Kidney glomerular epithelial cell (primary cell): ENCODE data around the gene ATXN10.
A peak's percentile ranks its signal among the peaks of the same experiment; 100 is the strongest.
"Not testable (repeated sequence)": the region's sequence is repeated elsewhere in the genome, so short reads cannot be mapped to it uniquely, and the experiment has no call there.

Experiments used
- DNase-seq: peaks from one replicate; lab custom pipeline; 2025; lab: John Stamatoyannopoulos, UW

ATXN10 gene

GRCh38 chr22:45671783-45672563 lies at the start of gene ATXN10:
Gene ATXN10 (plus strand): TSS chr22:45671834. CDS start chr22:45672064, 230 bp downstream.
- peak; percentile 53 for DNase-seq

- DNase-seq = no peak
Measured at GRCh38 chr22:45621836-45622600, 49.6 kb upstream of the ATXN10 start.

DNA sequence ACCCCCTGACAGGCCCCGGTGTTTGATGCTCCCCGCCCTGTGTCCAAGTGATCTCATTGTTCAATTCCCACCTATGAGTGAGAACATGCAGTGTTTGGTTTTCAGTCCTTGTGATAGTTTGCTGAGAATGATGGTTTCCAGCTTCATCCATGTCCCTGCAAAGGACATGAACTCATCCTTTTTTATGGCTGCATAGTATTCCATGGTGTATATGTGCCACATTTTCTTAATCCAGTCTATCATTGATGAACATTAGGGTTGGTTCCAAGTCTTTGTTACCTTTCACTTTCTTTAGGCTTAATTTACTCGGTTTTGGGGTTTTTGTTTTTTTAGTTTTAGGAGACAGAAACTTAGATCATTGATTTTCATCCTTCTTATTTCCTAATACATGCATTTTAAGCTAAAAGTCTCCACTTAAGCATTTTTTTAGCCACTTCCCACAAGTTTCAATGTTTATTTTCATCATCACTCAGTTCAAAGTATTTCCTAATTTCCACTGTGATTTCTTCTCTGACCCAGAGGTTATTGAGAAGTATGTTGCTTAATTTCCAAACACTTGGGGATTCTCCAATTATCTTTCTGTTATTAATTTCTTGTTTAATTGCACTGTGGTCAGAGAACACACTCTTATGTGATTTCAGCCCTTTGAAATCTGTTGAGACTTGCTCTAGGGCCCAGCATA lies 48.0 kb upstream of the ATXN10 start:
- not testable (repeated sequence) for DNase-seq

GRCh38 chr22:45626198-45626651 lies 45.4 kb upstream of the ATXN10 start:
- DNase-seq = peak; percentile 27

DNA sequence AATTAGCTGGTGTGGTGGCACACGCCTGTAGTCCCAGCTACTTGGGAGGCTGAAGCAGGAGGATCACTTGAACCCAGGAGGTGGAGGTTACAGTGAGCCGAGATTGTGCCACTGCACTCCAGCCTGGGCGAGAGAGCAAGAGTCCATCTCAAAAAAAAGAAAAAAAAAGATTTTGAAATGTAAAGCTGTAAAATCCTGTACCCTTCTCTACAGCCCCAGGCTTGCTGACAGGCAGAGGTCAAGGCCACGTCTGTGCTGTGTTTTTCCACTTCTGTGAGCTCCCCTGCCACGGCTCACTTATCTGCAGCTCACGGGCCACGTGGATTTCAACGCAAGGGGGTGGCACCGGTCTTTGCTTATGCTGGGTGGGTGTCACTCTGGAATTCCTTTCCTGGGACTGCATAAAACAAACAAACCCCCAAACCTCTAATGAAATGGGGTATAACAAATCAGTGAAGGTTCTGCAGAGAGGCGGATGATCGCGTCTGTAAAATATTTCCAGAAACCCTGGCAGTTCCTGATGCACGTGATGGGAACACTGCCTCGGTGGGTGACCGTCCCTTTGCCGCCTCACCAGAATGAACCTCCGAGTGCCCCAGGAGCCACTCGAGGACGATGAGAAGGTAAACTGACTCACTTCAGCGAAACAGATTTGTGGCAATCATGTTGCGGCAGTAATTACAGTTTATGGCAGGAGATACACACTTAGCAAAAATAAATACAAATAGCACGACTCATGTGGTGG lies 44.0 kb upstream of the ATXN10 start:
- no peak for DNase-seq

DNA sequence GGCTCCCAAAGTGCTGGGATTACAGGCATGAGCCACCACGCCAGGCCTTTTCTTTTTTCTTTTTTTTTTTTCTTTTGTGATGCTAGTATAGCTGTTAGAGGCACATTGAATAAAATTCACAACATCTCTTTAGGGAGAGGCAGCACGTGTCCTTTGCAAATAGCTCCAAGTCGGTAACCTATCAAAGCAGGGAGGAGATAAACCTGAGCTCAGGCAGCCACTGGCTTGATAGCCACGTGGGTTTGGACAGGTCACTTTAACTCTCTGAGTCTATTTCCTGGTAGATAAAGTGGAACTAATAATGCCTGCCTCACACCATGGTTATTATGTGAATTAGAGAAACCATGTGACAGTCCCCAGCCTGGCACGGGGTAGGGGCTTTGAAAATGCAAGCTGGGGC lies 43.1 kb upstream of the ATXN10 start:
- no peak for DNase-seq

GRCh38 chr22:45629469-45630089 lies 42.1 kb upstream of the ATXN10 start:
- DNase-seq = no peak

DNA sequence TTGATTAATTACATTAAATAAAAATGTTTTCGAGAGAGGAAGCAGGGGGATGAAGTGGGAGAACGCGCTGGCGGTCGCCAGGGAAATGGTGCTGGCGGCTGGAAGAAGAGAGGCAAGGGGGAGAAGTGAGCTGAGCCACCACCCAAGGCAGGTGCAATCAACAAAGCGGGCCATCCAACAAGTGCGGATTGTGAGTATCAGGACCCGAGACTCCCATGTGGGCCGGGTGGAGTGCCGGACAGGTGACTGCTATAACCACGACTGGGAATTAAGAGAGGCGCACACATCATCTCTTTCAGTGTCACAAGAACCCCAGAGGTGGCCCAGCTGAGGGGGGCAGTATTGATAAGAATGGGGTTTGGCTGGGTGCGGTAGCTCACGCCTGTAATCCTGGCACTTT lies 41.2 kb upstream of the ATXN10 start:
- no peak for DNase-seq

DNA sequence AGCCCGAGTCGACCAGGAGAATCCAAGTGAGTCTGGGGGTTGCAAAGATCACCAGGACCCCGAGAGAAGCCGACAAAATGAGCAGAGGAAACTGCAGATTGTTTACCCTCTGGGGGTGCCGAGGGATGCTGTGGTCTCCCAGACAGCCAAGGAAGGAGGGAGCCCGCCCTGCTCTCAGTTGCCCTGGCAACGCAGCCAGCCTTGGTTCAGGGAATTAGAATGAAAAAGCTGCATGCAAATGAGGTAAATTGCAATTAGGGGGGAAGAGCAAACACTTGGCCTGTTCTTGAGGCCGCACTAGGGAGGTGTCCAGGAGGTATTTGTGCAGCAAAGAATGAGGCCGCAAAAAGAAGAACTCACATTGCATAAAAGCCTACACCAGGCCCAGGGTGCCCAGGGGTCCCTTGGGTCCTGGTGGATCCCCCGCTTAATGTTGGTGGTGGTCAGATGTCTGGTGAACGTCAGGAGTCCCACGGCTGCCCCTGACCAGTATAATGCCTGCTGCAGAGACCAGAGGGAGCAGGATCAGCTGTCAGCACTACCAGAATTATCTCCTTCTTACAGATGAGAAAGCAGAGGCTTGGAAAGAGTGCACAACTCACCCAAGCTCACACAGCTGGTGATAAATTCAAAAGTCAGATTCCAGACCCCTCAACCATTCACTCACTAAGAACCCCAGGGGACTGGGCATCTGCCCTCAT lies 40.3 kb upstream of the ATXN10 start:
- DNase-seq = no peak

- DNase-seq = no peak
Measured at GRCh38 chr22:45631841-45632238, 39.8 kb upstream of the ATXN10 start.

DNA sequence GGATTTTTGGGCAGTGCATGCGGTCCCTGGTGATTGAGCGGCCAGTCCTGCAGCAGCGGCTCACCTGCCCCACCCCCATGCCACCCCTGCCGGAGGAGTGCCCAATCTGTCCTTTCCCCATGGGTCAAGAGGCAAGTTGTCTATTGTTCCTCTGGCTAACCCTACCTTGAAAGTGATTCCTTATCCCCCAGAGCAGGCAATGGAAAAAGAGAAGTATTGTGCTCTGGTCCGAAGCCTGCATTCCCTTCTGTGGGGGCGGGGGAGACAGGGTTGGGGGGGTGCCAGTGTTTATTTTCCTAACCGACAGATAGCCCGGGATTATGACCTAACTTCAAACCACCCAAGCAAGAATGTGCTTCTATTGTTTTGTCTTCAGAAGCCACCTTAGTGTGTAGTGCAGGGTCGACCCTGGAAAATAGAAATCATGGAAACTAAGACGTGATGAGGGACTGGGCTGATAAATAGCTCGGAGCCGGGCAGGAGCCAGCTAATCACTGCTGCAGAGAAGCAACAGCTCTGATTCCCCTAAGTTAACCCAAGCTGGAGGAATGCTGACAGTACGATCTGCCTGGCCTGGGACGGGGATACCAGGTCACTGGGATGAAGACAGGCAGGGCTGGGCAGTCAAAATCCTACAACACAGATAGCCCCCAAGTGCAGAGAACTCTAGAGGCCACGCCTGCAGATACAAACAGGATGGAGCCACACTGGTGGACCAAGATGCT lies 38.7 kb upstream of the ATXN10 start:
- DNase-seq = peak; percentile 64

DNA sequence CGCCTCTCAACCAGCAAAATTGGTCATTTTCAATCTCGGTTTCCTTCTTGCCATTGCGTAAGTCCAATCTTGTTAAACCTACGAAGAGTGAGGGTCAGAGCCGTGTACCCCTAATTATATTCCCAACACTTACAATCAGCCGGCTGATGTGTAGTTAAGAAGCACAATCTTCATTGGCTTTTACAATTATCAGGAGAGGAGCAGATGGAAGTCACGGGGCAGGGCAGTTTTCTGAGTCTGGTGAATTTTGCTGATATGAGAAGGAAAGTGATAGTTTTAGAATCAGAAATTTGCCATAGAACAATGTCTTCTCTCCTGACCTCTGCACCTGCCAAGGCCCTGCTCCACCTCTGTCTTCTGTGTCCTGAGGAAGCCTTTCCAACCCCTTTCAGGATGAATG lies 35.0 kb upstream of the ATXN10 start:
- no peak for DNase-seq

GRCh38 chr22:45638197-45638596 lies 33.4 kb upstream of the ATXN10 start:
- DNase-seq = no peak

GRCh38 chr22:45638834-45639746 lies 32.5 kb upstream of the ATXN10 start:
- no peak for DNase-seq

DNA sequence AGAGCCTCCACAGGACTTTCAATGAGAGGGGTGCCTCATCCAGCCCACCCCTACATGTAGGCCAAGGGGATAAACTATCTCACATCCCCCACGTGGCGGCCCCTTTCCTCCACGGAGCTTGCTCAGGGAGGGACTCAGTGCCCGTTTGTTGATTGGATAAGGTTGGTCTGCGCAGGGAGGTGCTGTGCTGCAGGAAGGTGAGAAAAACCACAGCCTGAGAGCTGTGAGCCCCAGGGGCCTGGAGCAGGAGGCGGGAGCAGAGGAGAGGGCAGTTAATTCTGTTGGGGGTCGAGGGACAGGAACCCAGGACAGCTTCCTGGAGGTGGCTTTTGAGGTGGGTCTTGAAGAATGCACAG lies 31.9 kb upstream of the ATXN10 start:
- no peak for DNase-seq

- no peak for DNase-seq
Measured at GRCh38 chr22:45640291-45640940, 31.2 kb upstream of the ATXN10 start.

GRCh38 chr22:45640941-45641621 lies 30.6 kb upstream of the ATXN10 start:
- no peak for DNase-seq

DNA sequence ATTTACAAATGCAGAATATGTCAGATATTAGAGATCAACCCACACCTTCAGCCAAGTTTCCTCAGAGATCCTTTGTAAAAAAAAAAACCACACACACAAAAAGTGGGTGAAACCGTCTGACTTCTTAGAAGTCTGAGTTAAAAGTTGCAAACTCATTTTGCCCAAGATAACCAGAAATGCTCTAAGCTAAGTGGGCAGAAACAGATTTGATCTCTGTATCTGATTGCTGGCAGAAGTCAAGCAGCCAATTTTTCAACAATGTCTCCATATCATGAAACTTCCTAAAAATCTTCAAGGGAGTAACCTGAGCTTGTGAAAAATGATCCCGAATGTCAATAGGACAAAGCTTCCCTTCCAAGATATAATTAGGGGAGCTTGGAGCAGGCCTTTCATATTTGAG lies 28.6 kb upstream of the ATXN10 start:
- DNase-seq = no peak
